HUDEP-2 (cell line): ENCODE results near the gene SLC43A2.
"Not testable (repeated sequence)": the region's sequence is repeated elsewhere in the genome, so short reads cannot be mapped to it uniquely, and the experiment has no call there.

Experiments used
- DNase-seq, 76 experiments: peaks; one replicate each; lab custom pipeline; 2025; ENCODE audit not compliant: unreplicated experiment in 76 of 76; lab: John Stamatoyannopoulos, UW

SLC43A2 gene

GRCh38 chr17:1627982-1628855 is at the start of gene SLC43A2:
SLC43A2 (minus strand) TSS chr17:1628834; CDS start chr17:1627874, 960 bp downstream.
- peak in 68 of 76 experiments; percentile 25 to 83 (median 65) for DNase-seq

- DNase-seq: no peak
These were observed 47.8 kb upstream of the SLC43A2 start for GRCh38 chr17:1676401-1676800.

DNA sequence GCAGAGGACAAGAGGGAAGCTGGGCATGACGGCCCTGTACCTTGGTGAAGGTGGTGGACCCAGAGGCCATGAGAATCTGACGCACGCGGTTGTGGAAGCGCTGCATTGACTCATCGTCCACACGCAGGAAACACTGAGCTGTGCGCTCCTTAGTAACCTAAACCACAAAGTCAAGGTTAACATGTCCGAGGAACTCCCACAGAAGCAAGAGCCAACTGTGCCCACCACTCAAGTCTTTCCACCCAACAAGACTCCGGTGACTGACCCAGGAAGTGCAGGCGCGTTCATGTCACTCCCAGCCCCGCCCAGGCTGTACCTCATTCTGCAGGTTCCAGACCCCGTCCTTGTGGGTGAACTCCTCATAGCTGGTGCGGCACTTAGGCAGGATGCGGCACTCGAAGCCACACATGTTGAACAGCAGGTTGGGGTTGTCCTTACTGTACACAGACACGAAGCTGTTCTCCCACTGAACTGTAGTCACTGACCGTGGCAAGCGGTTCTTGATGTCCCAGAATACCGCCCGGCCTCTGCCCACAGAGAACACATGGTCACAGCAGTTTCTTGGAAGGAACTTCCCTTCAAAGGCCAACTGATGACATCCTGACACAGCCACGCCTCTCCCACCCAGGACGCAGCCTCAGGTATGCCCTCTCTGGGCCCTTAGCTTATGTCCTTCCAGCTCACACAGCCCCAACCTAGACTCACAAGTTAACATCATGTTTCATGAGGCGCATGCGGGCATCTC is 44.6 kb upstream of the SLC43A2 start:
- no peak for DNase-seq

- DNase-seq: not testable (repeated sequence)
These were observed 35.3 kb upstream of the SLC43A2 start for GRCh38 chr17:1663934-1664333.

DNA sequence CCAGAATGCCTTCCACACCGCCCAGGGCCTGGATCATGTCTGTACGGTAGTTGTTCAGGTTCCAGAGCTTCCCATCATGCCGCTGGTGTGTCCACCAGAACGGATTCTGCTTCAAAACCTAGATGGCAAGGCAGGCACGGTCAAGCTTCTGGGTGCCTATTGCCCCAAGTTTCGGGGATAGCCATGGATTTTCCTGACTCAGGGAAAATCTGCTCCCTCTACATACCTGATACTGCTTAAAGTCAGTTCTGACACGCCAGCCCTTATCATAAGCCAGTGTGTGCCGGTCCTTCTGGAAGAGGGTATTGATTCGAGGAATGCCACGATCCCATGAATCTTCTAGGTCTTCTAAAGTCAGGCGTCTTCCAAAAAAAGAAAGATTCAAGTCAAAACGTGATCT is 32.4 kb upstream of the SLC43A2 start:
- no peak for DNase-seq

DNA sequence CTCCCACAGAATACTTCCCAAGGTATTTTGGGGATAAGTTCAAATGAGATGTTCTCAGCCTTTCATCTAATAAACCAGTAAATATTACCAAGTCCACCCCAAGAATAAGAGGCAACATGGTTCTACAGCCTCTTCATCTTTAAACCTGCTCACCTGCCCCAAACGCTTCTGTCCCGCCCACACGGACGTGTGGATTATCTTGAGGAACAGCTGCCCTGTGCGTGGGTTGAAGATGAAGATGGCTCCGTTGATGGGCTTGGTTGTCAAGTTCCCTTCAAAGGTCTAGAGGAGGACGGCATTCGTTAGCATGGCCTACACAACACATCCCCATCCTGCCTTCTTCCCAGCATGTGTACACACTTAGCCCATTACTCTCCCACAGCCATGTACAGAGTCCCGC is 29.5 kb upstream of the SLC43A2 start:
- DNase-seq: no peak

GRCh38 chr17:1653735-1654134 is 25.1 kb upstream of the SLC43A2 start:
- no peak for DNase-seq

- DNase-seq: not testable (repeated sequence)
These were observed 24.2 kb upstream of the SLC43A2 start for GRCh38 chr17:1652794-1653193.

DNA sequence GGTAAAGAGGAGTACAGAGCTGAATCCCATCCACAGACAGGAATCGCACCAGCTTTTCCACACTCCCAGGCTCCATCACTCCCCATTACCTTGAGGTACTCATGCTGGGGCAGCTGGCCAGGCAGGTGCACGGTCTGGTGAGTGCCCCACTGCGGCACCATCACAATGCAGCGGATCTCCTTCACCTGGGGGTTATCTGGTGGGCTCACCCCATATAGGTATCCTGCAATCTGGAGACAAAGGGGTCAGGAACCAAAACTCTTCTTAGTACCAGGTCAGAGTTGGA is 22.9 kb upstream of the SLC43A2 start:
- DNase-seq: no peak

- DNase-seq: no peak
These were observed 22.3 kb upstream of the SLC43A2 start for GRCh38 chr17:1650731-1651558.

DNA sequence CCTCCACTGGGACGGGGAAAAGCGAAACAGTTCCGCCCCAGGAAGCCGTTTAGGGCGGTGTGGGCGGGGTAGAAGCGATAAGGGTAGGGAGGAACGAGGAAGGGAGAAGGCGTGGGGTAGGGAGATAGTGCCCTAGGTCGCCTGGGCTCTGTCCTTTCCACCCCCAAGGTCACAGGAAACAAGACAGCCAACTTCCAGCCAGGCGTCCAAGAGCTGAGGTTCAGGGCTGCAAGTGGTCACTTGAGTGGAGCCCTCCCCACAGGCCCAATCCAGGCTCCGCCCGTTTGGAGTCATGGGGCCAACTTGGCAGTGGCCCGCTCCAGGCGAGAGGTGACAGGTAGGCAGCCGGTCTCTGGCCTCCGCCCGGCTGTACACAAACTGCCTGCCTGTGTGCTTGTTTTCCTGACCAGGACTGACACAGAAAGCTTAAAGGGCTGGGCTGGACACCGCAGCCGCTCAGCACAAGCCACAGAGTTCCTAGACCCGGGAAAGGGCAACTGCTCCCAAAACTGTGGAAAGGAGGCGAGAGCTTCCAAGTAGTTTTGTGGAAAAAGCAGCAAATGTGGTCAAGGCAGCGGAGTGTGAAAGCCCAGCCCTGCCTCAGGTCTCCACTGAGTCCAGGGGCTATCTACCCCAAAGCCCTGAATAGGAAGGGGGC is 21.3 kb upstream of the SLC43A2 start, which contains the start of gene RILP:
TSS of gene RILP (minus strand) at position 23 of the 658 bp plus-strand sequence. CDS start 62 bp downstream, outside the sequence.
- peak in 75 of 76 experiments; percentile 43 to 97 (median 90) for DNase-seq

GRCh38 chr17:1648963-1649843 is 20.6 kb upstream of the SLC43A2 start:
- peak in 75 of 76 experiments; percentile 42 to 96 (median 88) for DNase-seq

- DNase-seq: peak in 26 of 76 experiments; percentile 9 to 86 (median 36)
These were observed 19.7 kb upstream of the SLC43A2 start for GRCh38 chr17:1648173-1648962.

- no peak for DNase-seq
These were observed 19.2 kb upstream of the SLC43A2 start for GRCh38 chr17:1647802-1648171.

- DNase-seq: no peak
These were observed 17.7 kb upstream of the SLC43A2 start for GRCh38 chr17:1646199-1646875.

DNA sequence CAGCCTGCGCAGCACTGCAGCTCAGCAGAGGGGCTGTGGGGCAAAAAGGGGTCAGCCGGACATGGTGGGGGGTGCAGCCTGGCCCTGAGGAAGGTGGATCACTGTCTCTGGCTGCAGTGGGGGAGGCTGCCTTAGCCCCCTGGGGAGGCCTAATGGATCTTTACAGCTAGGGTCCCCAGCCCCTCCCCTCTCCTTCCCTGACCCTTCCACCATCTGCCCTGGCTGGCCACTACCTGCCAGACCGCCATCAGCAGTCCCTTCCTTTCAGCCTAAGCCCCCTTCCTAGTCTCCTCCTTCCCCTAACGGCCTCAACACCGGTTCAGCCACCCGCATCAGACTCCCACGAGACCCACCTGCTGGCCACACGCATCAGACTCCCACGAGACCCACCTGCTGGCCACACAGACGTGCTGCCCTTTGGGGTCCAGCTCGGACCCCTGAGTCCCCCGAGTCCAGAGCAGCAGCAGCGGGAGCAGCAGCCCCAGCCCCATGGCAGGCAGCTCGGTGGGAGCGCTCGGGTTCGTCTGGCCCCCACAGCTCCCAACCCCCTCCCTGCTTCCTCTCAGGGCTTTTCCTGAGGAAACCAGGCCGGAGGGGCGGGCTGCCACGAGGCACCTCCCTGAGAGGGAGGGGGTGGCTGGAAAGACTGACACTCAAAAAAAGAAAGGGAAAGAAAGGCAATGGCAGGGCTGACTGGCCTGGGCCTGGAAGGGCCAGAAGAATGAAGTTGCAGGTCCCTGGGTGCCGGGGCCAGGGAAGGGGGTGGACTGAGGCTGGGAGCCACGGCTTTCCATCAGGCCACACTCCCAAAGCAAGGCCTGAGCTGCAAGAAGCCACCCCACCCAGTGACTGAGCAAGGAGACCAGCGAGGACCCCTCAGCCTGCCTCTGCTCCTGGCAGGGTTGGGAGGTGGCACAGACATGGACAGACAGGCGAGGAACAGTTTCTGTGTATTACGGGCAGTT is 16.9 kb upstream of the SLC43A2 start, which contains the start of gene SCARF1:
TSS of gene SCARF1 (minus strand) at position 526 of the 965 bp plus-strand sequence. CDS start at position 491, 35 bp downstream.
- DNase-seq: no peak
